COLO829 (cell line): ENCODE data around the gene CCDC97.
A peak's percentile ranks its signal among the peaks of the same experiment; 100 is the strongest.
"Not testable (repeated sequence)": the region's sequence is repeated elsewhere in the genome, so short reads cannot be mapped to it uniquely, and the experiment has no call there.

Source experiments
- DNase-seq: peaks from one replicate; pipeline ENCODE4 v3.0.0; 2012; ENCODE audit warnings: low spot score

CCDC97 gene

GRCh38 chr19:41339936-41340335 is 30.0 kb downstream of the CCDC97 start:
- DNase-seq = peak; percentile 76

- DNase-seq = no peak
Observed at GRCh38 chr19:41341669-41342490, 31.9 kb downstream of the CCDC97 start.

GRCh38 chr19:41344162-41344561 is 34.2 kb downstream of the CCDC97 start:
- no peak for DNase-seq

GRCh38 chr19:41346916-41347315 is 36.9 kb downstream of the CCDC97 start:
- DNase-seq = not testable (repeated sequence)

- no peak for DNase-seq
Observed at GRCh38 chr19:41350735-41351338, 40.9 kb downstream of the CCDC97 start.

GRCh38 chr19:41351339-41352245 is 41.6 kb downstream of the CCDC97 start:
- DNase-seq = no peak

- DNase-seq = no peak
Observed at GRCh38 chr19:41352279-41352608, 42.3 kb downstream of the CCDC97 start.

GRCh38 chr19:41352609-41353465 is 42.9 kb downstream of the CCDC97 start:
- no peak for DNase-seq

GRCh38 chr19:41353466-41354342 is 43.7 kb downstream of the CCDC97 start, which contains the start of gene TGFB1:
Gene TGFB1, minus strand, starts transcription at chr19:41353922. Its CDS starts 878 bp downstream, at chr19:41353044.
- DNase-seq = peak; percentile 87

- DNase-seq = no peak
Observed at GRCh38 chr19:41354343-41354953, 44.5 kb downstream of the CCDC97 start.

- DNase-seq = no peak
Observed at GRCh38 chr19:41355035-41355434, 45.1 kb downstream of the CCDC97 start.

- DNase-seq = no peak
Observed at GRCh38 chr19:41355802-41356201, 45.8 kb downstream of the CCDC97 start.

- DNase-seq = no peak
Observed at GRCh38 chr19:41356984-41357739, 47.2 kb downstream of the CCDC97 start.

GRCh38 chr19:41357746-41358145 is 47.8 kb downstream of the CCDC97 start:
- DNase-seq = no peak

- no peak for DNase-seq
Observed at GRCh38 chr19:41359741-41360140, 49.8 kb downstream of the CCDC97 start.

GRCh38 chr19:41362143-41362847 is 52.3 kb downstream of the CCDC97 start:
- DNase-seq = no peak

- no peak for DNase-seq
Observed at GRCh38 chr19:41363371-41363752, 53.4 kb downstream of the CCDC97 start.

- DNase-seq = peak; percentile 99
Observed at GRCh38 chr19:41363753-41364523, 54.0 kb downstream of the CCDC97 start, which contains the start of gene B9D2. Gene B9D2, minus strand, starts transcription at chr19:41364149. Its CDS starts 630 bp downstream, at chr19:41363519.
